ENCODE results near the gene CDHR3.

The CDHR3 gene

GRCh38 chr7:106054156-106054910 is 91.3 kb downstream of the CDHR3 start:
- DNase-seq, result no peak

GRCh38 chr7:106054971-106055532 is 92.0 kb downstream of the CDHR3 start:
- no peak for DNase-seq

- peak; percentile 84 for DNase-seq
Measured at GRCh38 chr7:106056513-106057203, 93.6 kb downstream of the CDHR3 start.

GRCh38 chr7:106057204-106057961 is 94.3 kb downstream of the CDHR3 start:
- no peak for DNase-seq

GRCh38 chr7:106057962-106058927 is 95.2 kb downstream of the CDHR3 start:
- DNase-seq, result peak; percentile 93

GRCh38 chr7:106058928-106059324 is 95.9 kb downstream of the CDHR3 start:
- peak; percentile 69 for DNase-seq

- DNase-seq, result no peak
Measured at GRCh38 chr7:106059556-106059955, 96.5 kb downstream of the CDHR3 start.

GRCh38 chr7:106060394-106060920 is 97.4 kb downstream of the CDHR3 start:
- no peak for DNase-seq

- DNase-seq, result no peak
Measured at GRCh38 chr7:106061301-106061979, 98.4 kb downstream of the CDHR3 start.

GRCh38 chr7:106062006-106062405 is 98.9 kb downstream of the CDHR3 start:
- no peak for DNase-seq

GRCh38 chr7:106062521-106062931 is 99.5 kb downstream of the CDHR3 start:
- no peak for DNase-seq

GRCh38 chr7:106063024-106063423 is 100.0 kb downstream of the CDHR3 start:
- DNase-seq, result no peak

- no peak for DNase-seq
Measured at GRCh38 chr7:106063692-106064091, 100.6 kb downstream of the CDHR3 start.

- peak; percentile 31 for DNase-seq
Measured at GRCh38 chr7:106064316-106064715, 101.3 kb downstream of the CDHR3 start.

- DNase-seq, result peak; percentile 88
Measured at GRCh38 chr7:106064771-106065574, 101.9 kb downstream of the CDHR3 start.

GRCh38 chr7:106065575-106066500 is 102.8 kb downstream of the CDHR3 start:
- no peak for DNase-seq

- no peak for DNase-seq
Measured at GRCh38 chr7:106067678-106068077, 104.6 kb downstream of the CDHR3 start.

GRCh38 chr7:106068538-106068961 is 105.5 kb downstream of the CDHR3 start:
- no peak for DNase-seq

- DNase-seq, result peak; percentile 42
Measured at GRCh38 chr7:106068986-106069385, 105.9 kb downstream of the CDHR3 start.
